GM19463 (cell line): ENCODE measurements around the gene IL17RB.

Experiments used
- ATAC-seq: cut with Tn5 transposase; IDR thresholded peaks from one replicate; pipeline ENCODE4 v1.9.1; 2021; ENCODE audit warnings: mild to moderate bottlenecking, moderate library complexity; ENCODE audit not compliant: unreplicated experiment

The IL17RB gene

DNA sequence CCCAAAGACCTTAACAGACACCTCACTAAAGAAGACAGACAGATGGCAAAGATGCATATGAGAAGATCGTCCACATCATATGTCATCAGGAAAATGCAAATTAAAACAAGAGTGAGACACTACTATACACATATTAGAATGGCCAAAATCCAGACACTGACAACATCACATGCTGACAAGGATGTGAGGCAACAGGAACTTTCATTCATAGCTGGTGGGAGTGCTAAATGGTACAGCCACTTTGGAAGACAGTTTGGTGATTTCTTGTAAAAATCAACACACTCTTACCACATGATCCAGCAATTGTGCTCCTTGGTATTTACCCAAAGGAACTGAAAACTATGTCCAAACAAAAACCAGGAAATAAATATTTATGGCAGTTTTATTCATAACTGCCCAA lies 17.8 kb upstream of the IL17RB start:
- no peak for ATAC-seq

DNA sequence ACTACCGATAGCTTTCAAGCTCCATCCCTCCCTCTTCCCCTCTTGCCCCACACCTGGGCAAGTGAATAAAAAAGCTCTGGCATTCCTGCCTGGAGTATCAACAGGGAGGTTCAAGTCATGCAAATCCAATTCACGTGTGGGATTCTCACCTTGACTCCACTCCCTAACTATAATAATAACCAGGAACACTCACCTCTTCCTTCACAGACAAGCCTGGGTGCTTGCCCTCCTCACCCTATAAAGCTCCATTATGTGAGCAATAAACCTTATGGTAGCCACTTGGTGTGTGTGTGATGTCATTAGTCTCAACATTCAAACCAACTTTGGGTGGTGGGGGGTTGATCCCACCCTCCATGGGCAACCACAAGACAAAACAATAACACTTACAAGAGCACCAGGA lies 16.8 kb upstream of the IL17RB start:
- ATAC-seq, result no peak

DNA sequence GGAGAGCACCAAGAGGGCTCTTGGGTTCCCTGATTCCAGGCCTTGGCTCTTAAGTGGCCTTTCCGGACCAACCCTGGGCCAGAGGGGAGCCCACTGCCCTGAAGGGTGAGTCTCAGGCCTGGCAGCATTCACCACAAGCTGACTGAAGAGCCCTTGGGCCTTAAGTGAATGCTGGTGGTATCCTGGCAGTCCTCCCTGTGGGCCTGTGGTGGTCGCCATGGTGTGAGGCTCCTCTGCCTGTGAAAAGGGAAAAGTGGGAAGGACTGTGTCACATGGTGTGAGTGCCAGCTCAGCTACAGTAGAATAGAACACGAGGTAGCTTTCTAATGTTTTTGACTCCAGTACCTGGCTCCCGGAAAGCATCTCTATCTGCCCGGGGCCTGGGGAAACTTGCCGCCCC lies 15.4 kb upstream of the IL17RB start:
- ATAC-seq, result no peak

DNA sequence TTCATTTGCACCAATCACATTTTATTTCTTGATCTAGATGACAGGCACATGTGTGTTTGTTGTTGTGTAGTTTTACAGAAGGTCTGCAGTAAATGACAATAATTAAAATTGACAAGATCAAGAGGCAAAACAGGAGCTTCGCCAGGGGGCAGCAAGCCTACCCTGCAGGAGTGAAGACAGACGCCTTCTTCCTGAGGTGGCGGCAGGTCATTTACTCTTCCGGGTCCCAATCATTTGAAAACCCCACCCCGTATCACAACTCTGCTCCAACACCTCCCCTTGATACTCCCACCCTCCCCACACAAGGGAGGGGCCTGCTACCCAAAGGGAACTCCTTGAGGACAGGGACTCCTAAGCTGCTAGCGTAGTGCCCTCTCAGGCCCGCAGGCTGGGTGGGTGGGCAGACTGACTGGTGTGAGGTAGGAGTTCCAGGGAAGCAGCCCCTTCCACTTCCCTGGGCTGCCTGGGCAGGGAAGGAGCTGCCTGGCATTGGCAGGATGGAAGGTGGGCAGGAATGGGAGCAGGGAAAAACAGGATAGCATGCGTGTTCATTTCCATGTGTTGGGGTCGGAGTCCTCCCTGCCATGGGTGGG lies 13.2 kb upstream of the IL17RB start:
- no peak for ATAC-seq

DNA sequence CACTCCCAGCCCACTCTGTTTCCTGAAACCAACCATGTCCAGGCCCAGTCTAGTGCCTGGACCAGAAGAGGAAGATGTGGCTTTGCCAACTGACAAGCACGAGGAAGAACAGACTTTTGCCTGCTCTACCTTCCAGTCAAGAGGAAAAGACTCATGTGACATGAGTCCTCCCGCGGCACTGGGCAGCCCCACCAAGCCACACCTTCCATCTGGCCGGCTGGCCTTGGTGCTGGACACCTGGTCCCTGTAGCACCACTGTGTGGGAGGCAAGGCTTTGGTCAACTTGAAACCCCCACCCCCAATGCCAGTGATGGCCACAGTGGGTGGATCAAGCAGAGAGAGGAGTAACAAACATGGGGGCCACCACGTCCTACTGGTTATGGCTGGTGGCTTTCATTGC lies 12.7 kb upstream of the IL17RB start:
- ATAC-seq, result no peak

DNA sequence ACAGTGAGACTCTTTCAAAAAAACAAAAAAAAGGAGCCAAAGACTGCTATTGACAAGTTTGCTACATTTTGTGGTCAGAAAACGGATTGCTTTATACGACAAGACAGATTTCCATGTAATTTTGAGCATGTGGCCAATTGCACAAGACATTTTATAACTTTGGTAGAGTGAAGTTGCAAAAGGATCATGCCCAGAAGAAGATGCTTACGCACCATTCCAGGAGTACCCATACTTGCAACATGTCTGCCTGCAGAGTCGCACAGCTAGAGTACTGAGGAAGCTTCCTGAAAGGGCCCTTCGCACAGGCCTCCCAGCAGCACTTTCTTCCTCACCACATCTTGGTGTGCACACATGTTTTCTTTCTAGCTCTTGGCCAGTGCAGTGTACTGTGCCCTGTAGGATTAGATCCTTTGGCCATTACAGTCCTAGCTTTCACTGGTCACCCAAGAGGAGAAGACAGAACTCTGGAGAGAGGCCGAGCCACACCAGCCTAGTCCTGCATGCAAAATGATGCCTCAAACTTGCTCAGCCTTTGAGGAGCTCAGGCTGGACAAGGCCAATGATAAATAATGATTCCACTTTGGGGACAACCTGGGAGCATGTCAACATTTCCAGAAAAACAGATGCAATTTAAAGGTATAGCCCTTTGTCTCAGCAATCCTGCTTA lies 11.8 kb upstream of the IL17RB start:
- ATAC-seq, result no peak

DNA sequence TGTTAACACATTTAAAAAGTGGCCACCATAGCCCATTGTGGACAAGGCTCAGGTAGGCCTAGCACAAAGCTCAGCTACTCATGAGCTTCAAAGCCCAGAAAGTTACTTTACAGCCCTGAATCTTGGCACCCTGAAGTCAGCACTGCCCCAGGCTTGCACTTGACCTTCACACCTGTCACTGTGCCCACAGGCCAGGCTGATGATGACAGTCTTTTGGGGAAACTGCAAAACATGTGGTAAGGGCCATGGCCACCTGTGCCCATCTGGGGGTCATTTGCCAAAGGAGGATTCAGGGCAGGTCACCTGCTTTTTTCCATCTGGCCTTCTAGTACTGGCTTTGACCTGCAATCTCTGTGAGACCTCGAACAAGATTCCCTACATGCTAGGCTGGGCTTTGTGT lies 11.1 kb upstream of the IL17RB start:
- no peak for ATAC-seq

DNA sequence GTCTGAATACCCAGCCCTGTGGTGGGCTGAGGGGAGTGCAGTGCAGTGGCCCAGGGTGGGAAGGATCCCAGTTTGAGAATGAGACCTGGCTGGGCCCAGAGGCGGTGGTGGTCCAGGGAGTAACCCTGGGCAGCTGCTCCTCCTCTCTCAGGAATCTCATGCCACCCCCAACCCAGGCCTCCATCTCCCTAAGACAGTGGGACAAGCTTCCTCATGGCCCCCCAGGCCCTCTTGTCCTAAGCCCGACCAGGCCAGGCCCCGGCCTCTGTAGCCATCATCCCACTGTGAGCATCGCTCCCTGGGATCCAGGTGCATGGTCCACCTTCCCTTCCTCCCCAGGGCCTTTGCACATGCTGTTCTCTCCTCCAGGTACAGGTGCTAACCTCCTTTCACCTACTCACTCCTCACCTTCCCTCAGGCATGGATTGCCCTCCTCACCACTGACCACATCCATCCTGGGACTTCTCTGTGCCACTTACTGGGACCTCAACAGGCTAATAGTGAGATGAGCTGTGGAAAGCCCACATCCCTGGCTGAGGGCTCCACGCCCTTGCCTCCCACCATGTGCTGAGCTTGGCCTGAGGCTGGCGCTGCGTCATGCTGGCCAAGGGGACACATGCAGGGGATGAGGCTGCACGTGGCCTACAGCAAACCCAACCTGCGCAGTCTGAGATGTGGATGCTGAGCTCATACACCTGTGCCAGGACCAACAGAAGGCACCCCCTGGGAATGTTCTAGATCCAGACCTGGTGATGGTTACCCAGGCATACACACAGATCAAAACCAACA lies 10.1 kb upstream of the IL17RB start:
- ATAC-seq, result no peak

DNA sequence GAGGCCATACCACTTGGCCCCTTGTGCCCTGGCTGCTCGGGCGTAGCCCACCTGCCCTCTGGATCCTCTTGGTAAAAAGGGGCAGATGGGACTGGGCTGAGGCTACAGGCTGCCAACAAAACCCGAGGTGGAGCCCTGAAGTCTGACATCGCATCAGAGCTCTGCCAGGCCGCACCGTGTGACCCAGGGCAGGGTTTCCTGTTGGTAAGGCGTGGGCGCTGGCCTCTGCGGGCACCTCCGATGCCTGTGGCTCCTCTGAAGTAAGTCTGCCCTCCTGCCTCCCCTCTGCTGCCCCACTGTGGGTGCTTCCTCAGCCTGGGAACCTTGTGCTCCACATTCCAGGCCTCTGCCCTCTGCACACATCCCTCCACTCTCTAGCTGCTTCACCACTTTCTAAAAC lies 9.0 kb upstream of the IL17RB start:
- no peak for ATAC-seq

DNA sequence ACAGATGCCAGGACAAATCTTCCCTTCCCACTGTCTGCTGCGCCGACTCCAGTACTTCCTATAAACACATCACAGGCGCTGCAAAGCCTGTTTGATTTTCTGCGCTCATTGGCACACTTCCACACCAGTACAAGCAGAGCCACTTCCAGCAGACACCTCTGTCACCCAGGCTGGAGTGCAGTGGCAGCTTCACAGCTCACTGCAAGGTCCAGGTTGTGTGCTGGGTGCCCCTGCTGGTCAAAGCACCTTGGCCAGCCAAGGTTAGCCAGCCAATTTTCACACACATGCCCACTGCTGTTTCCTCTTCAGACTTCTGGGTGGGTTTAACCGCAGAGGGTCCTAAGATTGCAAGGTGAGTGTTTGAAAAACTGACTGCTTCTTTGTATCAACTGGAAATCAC lies 5.1 kb upstream of the IL17RB start:
- ATAC-seq, result no peak

DNA sequence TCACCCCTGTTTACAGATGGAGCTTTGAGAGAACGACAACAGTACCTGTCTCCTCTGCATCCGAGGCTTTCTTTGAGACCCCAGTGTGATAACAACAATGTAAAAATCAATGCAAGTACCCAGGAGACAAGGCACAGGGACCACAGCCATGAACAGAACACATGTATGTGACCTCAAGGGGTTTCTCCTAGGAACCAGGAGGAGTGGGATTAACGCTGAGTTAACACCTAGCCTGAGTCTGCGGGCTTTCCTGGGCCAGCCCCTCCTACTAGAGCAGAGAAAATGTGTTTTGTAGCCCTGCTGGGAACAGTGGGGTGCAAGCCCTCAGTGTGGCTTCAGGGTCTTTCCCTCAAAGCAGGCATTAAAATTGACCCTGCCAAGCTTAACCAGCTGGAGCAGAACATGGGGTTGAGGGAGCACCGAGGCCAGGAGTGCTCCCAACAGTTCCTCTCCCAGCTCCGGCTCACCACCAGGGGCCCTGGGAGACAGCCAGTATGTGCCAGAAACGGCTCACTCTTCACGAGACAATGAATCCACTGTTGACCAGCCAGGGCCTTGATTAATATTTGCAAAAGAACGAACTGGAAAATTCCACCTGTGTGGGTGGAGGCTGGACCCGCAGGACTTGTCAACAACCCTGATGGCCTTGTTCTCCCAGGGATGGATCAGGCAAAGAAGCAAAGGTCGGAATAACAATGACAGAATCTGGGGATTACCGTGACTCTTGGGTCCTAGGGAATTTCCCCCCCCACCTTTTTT lies 3.8 kb upstream of the IL17RB start:
- no peak for ATAC-seq

DNA sequence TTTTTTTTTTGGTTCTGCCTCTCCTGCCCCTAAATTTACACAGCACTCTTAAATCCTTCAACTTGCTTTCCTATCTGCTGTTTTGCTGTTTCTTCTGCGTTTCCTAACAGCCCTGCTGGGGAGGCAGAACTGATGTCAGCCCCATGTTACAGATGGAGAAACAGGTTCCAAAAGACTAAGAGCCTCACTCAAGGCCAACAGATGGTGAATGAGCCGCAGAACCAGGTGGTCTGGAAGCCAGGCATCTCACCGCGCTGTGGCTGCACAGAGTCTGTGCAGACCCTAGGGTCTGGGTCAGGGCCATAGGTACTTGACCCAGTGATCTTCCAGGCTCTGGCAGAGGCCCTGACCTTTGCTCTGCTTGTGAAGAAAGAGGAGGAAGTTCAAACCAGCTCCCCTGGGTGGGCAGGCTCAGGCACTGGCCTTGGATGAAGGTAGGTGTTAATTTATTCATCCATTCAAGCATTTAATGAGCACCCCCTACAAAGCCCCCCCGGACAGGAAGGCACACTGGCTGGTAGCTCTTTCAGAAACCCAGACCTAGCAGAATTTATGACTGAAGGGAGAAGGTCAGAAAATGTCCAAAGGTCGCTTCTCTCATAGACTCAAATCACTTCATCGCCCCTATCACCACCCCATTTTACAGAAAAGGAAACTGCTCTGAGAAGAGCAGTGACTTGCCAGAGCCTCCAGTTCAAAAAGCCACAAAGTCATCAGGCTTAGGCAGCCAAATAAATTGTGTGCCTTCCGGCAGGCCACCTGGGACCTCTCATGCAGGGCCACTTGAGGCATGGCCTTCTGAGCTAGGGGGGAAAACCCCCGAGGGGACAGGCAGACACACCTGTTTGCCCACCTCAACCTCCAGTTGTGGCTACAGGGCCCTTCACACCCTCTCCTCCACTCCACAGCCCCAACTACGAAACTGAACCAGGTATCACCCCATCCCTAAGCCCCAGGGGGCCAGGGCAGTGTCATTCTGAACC lies 2.9 kb upstream of the IL17RB start:
- ATAC-seq, result peak; percentile 47

DNA sequence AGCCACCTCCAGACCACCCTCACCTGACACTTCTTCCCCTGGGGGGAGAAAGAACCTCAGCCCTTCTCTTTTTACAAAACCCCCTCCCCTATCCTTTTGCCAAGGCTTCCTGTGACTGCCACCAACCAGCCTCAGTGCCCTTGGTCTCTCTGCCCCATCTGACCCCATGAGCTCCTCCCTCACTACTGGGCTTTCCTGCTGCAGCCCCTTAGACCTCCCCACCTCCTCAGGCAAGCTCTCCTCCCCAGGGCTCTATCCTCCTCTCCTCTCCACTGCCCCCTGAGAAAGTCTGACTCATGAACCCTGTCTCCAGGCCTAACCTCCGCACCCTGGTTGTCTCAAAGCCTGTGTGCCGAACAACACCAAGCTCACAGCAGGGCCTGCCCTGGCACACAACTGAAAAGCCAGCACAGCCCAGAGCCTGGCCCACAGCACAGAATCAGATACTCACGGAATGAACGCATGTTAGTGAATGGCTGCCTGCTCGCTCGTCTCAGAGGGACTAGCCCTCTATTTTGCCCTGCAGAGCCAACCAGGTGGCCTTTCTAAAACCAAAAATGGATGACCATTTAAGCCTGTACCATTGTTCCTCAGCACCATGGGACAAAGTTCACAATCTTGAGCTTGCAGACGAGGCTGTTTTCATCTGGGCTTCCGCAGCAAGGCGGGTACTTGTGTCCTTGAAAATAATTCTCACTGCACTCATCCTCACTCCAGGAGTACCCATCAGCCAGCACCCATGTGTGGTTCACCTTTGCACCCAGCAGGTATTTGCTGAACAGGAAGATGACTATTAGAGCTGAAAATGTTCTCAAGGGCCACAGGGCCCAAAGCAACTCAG lies 1.9 kb upstream of the IL17RB start:
- peak; percentile 1 for ATAC-seq

DNA sequence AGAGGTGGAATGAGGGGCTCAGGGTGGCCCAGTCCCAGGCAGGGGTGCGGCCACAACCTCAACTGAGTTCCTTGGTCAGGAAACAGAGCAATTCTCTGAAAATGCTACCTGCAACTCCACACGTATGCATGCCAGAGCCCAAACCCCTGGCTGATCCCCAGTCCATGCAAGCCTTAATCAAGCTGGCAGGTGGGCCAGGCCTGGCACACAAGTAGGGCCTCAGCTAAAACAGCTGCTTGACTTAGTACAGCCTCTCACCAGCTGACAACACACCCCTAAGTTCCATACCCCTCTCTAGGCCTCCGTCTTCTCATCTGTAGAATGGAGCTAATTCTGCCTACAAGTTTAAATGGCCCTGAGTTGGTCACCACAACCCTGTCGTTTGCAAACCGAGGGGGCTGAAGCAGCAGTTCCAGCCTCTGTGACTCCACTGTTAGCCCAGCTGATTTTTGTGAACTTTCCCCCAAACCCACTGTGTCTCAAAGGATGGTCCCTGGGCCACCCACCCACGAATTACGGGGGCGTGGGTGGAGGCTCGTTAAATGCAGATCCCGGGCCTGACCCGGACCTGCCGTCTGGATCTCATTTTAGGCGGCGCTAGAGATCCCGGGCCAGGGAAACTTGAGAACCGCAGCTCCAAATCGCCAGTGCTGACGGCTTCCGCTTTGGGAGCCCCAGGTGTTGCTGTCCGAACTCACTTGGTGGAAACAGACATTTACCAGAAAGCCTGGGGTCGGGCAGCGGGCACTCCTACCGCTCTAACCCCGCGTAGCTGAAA lies 1.1 kb upstream of the IL17RB start:
- no peak for ATAC-seq

DNA sequence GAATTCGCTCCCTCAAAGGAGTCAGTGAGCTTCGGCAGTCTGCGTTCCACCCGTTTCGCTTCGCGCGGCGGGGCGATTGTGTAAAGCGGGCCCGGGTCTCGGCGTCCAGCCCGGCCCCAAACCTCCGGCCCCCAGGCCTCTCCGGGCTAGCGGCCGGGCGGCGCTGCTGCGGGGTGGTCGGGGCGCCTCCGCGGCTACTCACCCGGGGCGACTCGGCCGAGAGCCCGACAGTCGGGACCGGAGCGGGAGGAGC lies 561 bp upstream of the IL17RB start:
- no peak for ATAC-seq

DNA sequence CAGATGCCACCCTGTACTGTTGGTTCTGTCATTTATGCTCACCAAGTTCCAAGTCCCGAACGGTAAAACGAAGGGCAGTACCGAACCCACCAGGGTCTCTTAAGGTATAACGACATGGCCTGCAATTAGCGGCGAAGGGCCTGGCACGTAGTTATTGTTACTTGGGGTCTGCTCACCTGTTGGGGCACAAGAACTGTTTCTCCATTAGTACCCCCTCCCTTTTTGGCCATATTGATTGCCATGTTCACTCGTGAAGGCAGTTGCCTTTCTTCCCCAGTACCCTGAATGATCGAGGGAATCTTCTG lies 435 bp downstream of the IL17RB start:
- no peak for ATAC-seq

DNA sequence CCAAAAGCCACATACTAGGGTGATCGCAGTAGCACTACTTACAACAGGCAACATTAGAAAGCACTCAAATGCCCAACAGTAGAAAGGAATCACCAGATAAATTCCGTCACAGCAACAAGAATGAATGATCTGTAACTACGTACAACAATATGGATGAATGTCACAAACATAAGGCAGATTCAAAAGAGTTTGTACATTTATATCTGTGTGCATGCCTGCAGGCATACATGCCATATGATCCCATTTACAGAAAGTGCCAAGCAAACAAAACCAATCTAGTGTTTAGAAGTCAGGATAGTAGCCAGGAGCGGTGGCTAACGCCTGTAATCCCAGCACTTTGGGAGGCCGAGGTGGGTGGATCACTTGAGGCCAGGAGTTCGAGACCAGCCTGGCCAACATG lies 3.5 kb downstream of the IL17RB start:
- ATAC-seq, result no peak

DNA sequence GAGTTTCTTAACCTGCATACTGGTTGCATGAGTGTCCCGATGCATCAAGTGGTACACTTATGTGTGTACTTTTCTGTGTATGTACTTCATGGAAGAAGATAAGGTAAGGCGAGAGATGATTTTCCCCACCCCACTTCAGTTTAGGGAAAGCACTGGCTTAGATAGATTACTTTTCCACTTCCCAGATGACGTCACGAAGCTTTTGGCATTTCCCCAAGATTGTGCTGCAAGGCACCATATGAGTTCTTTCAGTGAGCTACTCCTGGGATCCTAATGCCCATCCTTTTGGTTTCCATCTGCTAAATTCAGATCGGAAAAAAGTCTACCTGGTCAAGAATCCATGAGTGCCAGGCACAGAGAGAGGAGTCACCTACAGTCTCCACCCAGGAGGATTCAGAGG lies 4.5 kb downstream of the IL17RB start:
- no peak for ATAC-seq

DNA sequence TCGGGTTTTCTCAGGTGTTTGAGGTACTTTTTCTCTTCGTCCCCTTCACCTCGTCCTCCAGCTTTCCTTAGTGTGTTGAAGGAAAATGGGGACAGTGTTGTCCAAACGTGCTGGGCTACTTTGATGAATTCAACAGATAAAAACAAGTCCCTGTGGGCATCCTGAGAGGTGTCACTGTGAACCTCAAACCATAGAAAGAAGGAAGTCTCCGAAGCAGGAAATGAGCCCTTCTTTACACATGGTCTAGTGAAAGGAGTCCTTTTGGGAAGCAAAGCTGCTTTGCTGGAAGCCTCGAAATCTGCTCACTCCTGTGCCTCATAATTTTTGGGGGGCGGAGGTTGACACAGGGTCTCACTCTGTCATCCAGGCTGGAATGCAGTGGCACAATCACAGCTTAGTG lies 10.6 kb downstream of the IL17RB start:
- ATAC-seq, result peak; percentile 66
